RWPE2 (cell line): ENCODE data around the gene OR10AG1.

ENCODE experiments used
- ATAC-seq: fragments of 200-7000 bp; cut with Tn5 transposase; 3 replicates; pipeline ENCODE4 v1.9.1; 2021; ENCODE audit warnings: low read depth
- DNase-seq: peaks from one replicate; pipeline ENCODE4 v3.0.0-alpha.2; 2020; ENCODE audit warnings: low spot score
- H3K27ac ChIP-seq: fragments of 450-650 bp; 2 replicates; pipeline ENCODE4 v1.5.1; 2017; ENCODE audit warnings: mild to moderate bottlenecking; ENCODE audit not compliant: poor library complexity, severe bottlenecking
- H3K27me3 ChIP-seq: fragments of 250-450 bp; sonication (Bioruptor Pico); 2 replicates; pipeline ENCODE4 v1.5.1; 2021; ENCODE audit warnings: mild to moderate bottlenecking, moderate library complexity; ENCODE audit not compliant: insufficient read depth, poor library complexity, severe bottlenecking
- H3K36me3 ChIP-seq: fragments of 250-450 bp; sonication (Bioruptor Pico); 2 replicates; pipeline ENCODE4 v1.5.1; 2020; ENCODE audit warnings: low read depth, mild to moderate bottlenecking, moderate library complexity
- H3K4me1 ChIP-seq: fragments of 250-450 bp; sonication (Bioruptor Pico); 2 replicates; pipeline ENCODE4 v1.5.1; 2021; ENCODE audit warnings: mild to moderate bottlenecking, moderate library complexity; ENCODE audit not compliant: insufficient read depth, poor library complexity, severe bottlenecking
- H3K4me3 ChIP-seq: fragments of 250-450 bp; sonication (Bioruptor Pico); 2 replicates; pipeline ENCODE4 v1.5.1; 2021; ENCODE audit warnings: mild to moderate bottlenecking, moderate library complexity; ENCODE audit not compliant: severe bottlenecking
- H3K9me3 ChIP-seq: fragments of 250-450 bp; sonication (Bioruptor Pico); 2 replicates; pipeline ENCODE4 v1.5.1; 2021; ENCODE audit warnings: mild to moderate bottlenecking, moderate library complexity; ENCODE audit not compliant: severe bottlenecking
- TF ChIP-seq, protein P1 (sequence below): fragments of 450-650 bp; IDR thresholded peaks from one replicate; pipeline ENCODE4 v1.5.1; 2017; ENCODE audit warnings: mild to moderate bottlenecking, moderate library complexity; ENCODE audit not compliant: poor library complexity, severe bottlenecking

Gene OR10AG1, protein sequence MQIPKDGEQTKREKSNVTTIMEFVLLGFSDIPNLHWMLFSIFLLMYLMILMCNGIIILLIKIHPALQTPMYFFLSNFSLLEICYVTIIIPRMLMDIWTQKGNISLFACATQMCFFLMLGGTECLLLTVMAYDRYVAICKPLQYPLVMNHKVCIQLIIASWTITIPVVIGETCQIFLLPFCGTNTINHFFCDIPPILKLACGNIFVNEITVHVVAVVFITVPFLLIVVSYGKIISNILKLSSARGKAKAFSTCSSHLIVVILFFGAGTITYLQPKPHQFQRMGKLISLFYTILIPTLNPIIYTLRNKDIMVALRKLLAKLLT

DNA sequence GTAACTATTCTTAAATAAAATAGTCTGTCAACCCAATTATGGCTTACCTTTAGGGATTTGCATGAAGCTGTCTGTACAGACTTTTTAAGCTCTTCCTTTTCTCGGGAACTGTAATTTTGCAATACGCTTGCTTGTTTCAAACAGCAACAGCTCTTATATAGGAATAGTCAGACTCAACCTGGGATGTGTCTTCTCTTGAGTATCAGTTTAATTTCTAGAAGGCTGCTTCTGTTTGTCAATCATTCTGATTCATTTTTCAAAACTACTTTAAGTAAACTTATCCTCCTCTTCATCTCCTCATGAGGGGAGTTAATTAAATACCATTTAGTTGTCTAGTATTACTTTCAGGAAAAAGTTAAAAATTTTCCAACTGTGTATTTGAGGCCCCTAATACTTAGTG is at the start of gene OR10AG1:
OR10AG1 (minus strand) TSS at position 101 of the 400 bp plus-strand sequence; CDS start at position 63, 38 bp downstream.
- no peaks in the 10 kb centered on the region for H3K9me3 ChIP-seq
- TF ChIP-seq, protein P1, sequence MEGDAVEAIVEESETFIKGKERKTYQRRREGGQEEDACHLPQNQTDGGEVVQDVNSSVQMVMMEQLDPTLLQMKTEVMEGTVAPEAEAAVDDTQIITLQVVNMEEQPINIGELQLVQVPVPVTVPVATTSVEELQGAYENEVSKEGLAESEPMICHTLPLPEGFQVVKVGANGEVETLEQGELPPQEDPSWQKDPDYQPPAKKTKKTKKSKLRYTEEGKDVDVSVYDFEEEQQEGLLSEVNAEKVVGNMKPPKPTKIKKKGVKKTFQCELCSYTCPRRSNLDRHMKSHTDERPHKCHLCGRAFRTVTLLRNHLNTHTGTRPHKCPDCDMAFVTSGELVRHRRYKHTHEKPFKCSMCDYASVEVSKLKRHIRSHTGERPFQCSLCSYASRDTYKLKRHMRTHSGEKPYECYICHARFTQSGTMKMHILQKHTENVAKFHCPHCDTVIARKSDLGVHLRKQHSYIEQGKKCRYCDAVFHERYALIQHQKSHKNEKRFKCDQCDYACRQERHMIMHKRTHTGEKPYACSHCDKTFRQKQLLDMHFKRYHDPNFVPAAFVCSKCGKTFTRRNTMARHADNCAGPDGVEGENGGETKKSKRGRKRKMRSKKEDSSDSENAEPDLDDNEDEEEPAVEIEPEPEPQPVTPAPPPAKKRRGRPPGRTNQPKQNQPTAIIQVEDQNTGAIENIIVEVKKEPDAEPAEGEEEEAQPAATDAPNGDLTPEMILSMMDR = no peak
- no peaks in the 10 kb centered on the region for H3K36me3 ChIP-seq
- DNase-seq (no peak), ATAC-seq (no peak)
- H3K27ac ChIP-seq = no peak within 1 kb of the TSS
- no peaks in the 10 kb centered on the region for H3K4me1 ChIP-seq
- no peaks in the 10 kb centered on the region for H3K27me3 ChIP-seq
- no peak within 1 kb of the TSS for H3K4me3 ChIP-seq

DNA sequence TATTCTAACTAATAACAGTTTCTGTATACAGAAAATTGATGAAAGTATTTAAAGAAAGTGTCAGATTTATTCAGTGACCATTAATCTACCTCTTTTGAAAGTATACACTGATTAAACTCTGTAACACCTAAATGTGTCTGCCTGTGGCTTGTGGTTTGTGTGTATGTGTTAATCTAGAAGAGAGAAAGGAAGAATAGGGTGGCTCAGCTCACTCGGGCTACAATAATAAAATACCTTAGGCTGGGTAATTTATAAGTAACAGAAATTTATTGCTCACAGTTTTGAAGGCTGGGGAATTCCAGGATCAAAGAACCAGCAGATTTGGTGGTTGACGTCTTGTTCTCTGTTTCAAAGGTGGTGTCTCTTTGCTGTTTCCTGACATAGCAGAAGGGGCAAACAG is 44.1 kb upstream of the OR10AG1 start:
- Histone ChIP-seq H3K4me1 (no peaks in the 10 kb centered on the region), H3K27ac (no peak overlapping the region), H3K27me3 (no peaks in the 10 kb centered on the region), H3K36me3 (no peaks in the 10 kb centered on the region), H3K9me3 (no peaks in the 10 kb centered on the region), H3K4me3 (no peak overlapping the region)
- ATAC-seq (no peak), DNase-seq (no peak)
- TF ChIP-seq, protein P1 = no peak

DNA sequence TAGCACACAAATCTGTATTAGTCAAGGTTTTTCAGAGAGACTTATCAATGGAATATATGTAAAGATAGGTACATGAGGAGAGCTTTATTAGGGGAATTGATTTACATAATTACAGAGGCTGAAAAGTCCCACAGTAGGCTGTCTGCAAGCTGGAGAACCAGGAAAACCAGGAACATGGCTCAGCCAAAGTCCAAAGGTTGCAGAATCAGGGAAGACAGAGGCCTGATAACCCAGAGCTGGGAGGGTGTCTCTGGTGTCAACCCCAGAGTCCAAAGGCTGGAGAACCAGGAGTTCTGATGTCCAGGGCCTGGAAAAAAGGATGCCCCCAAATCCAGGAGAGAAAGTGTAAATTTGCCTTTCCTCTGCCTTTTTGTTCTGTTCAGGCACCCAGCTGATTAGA is 41.0 kb upstream of the OR10AG1 start:
- Histone ChIP-seq H3K4me3 (no peak overlapping the region), H3K9me3 (no peaks in the 10 kb centered on the region), H3K27me3 (no peaks in the 10 kb centered on the region), H3K36me3 (no peaks in the 10 kb centered on the region), H3K27ac (no peak overlapping the region), H3K4me1 (no peaks in the 10 kb centered on the region)
- TF ChIP-seq, protein P1 = no peak
- DNase-seq (no peak), ATAC-seq (no peak)

DNA sequence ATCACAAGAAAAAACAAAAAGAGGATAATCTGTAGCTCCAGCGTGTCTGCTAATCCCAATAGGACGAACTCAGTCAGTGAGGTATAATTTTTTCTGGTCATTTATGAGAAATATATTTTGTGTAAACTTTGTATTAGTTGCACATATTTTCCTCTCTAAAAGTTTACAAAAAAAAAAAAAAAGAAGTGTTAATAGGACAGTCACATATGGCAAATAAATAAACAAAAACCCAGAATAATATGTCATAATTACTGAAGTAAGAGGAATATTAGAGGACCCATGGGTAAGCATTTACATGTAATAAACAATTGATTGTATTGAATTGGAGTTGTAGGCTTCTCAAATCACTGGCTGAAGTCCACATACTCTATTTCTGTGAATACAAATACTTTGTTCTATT is 24.8 kb upstream of the OR10AG1 start, which contains the start of gene OR5F1:
OR5F1 (minus strand) TSS at position 101 of the 400 bp plus-strand sequence; CDS start at position 101, 0 bp downstream.
- TF ChIP-seq, protein P1 = no peak
- H3K4me1 ChIP-seq = no peaks in the 10 kb centered on the region
- H3K36me3 ChIP-seq = no peaks in the 10 kb centered on the region
- ATAC-seq (no peak), DNase-seq (no peak)
- no peak within 1 kb of the TSS for H3K4me3 ChIP-seq
- H3K27me3 ChIP-seq = no peaks in the 10 kb centered on the region
- no peak within 1 kb of the TSS for H3K27ac ChIP-seq
- peaks cover 2% of the 10 kb centered on the region for H3K9me3 ChIP-seq

DNA sequence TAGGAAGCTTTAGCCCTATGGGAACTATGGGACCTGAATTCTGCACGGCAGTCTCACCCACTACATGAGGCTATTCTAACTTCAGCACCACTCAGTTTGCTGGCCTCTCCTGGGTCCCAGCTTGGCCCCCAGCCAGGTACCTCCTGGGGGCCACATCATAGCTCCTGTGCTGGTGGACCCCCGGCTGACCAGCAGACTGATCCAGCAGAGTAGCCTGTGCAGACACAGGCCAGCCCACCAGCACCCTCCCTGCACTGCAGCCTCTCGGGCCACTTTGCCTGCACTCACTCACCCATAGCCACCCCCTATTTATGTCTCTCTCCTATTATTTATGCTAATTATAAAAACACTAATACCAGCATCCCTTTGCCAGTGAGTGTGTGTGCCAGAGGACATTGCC is 1.2 kb upstream of the OR10AG1 start:
- no peaks in the 10 kb centered on the region for H3K27me3 ChIP-seq
- no peak overlapping the region for H3K4me3 ChIP-seq
- DNase-seq = no peak
- no peaks in the 10 kb centered on the region for H3K36me3 ChIP-seq
- no peak for ATAC-seq
- no peaks in the 10 kb centered on the region for H3K9me3 ChIP-seq
- H3K27ac ChIP-seq = no peak overlapping the region
- no peaks in the 10 kb centered on the region for H3K4me1 ChIP-seq
- TF ChIP-seq, protein P1 = no peak
